ENCODE measurements around the gene TPX2. TPM values are rescaled to one million over a fixed set of nuclear protein-coding genes. Genes with fewer than 3 reads are reported as not detected.

The TPX2 gene
- total RNA-seq, 2 experiments from 2014 or later = 112 to 113 TPM

- ChIA-PET CTCF (no interaction called here), POLR2A (no interaction called here)
- ATAC-seq (no peak), DNase-seq (no peak)
- H3K27me3 Mint-ChIP-seq = peaks cover 2% of the 10 kb centered on the region
- H3K36me3 Mint-ChIP-seq (ENCODE audit: low read depth) = no peaks in the 10 kb centered on the region
- H3K4me1 Mint-ChIP-seq (ENCODE audit: low read depth) = peaks cover 2% of the 10 kb centered on the region
- no peak within 1 kb of the TSS for H3K4me3 Mint-ChIP-seq
- no peak within 1 kb of the TSS for H3K27ac Mint-ChIP-seq
- TF ChIP-seq CTCF (IDR thresholded peaks at IDR 0.05) = no peak
- H3K9me3 Mint-ChIP-seq = no peaks in the 10 kb centered on the region
- intact Hi-C loops (cut with micrococcal nuclease) = no loop called here
Measured at GRCh38 chr20:31819083-31819784, 80.1 kb downstream of the TPX2 start, which contains the start of gene MYLK2. TSS of gene MYLK2 (plus strand) at chr20:31819356. CDS start at chr20:31819581, 225 bp downstream.

GRCh38 chr20:31820228-31820627, 81.1 kb downstream of the TPX2 start:
- H3K4me3 Mint-ChIP-seq = no peak overlapping the region
- no peak for DNase-seq
- no peak overlapping the region for H3K27ac Mint-ChIP-seq
- CTCF ChIA-PET = interaction anchor here (0.6 kb wide), 1 partner anchor 1010 kb away, joined by 4 read pairs; no protein-coding TSS in a partner anchor
- H3K27me3 Mint-ChIP-seq = peaks cover 2% of the 10 kb centered on the region
- intact Hi-C loops (cut with micrococcal nuclease) = no loop called here
- no peak for TF ChIP-seq CTCF (IDR thresholded peaks at IDR 0.05)
- H3K4me1 Mint-ChIP-seq (ENCODE audit: low read depth) = peaks cover 2% of the 10 kb centered on the region
- POLR2A ChIA-PET = no interaction called here
- ATAC-seq = no peak
- no peaks in the 10 kb centered on the region for H3K36me3 Mint-ChIP-seq (ENCODE audit: low read depth)
- H3K9me3 Mint-ChIP-seq = no peaks in the 10 kb centered on the region

GRCh38 chr20:31821427-31821826, 82.3 kb downstream of the TPX2 start:
- Mint-ChIP-seq H3K9me3 (no peaks in the 10 kb centered on the region), H3K27ac (no peak overlapping the region), H3K4me3 (no peak overlapping the region), H3K27me3 (peaks cover 2% of the 10 kb centered on the region), H3K36me3 (ENCODE audit: low read depth) (no peaks in the 10 kb centered on the region), H3K4me1 (ENCODE audit: low read depth) (peaks cover 2% of the 10 kb centered on the region)
- DNase-seq (no peak), ATAC-seq (no peak)
- TF ChIP-seq CTCF (IDR thresholded peaks at IDR 0.05) = no peak
- intact Hi-C loops (cut with micrococcal nuclease) = no loop called here
- ChIA-PET POLR2A (no interaction called here), CTCF (interaction anchor here (1.3 to 3.7 kb wide), 7 partner anchors 12 to 270 kb away, joined by 3 to 51 read pairs (median 32); partner anchors contain the start of gene FOXS1)

GRCh38 chr20:31822421-31823330, 83.6 kb downstream of the TPX2 start:
- peak; percentile 78 for DNase-seq
- Mint-ChIP-seq H3K4me3 (no peak overlapping the region), H3K27ac (no peak overlapping the region), H3K9me3 (no peaks in the 10 kb centered on the region), H3K4me1 (ENCODE audit: low read depth) (peaks cover 2% of the 10 kb centered on the region), H3K27me3 (peaks cover 2% of the 10 kb centered on the region), H3K36me3 (ENCODE audit: low read depth) (no peaks in the 10 kb centered on the region)
- intact Hi-C loops (cut with micrococcal nuclease) = no loop called here
- peak; percentile 92 for ATAC-seq
- CTCF ChIA-PET = interaction anchor here (0.6 to 3.7 kb wide), 45 partner anchors 8 to 386 kb away, joined by 3 to 51 read pairs (median 4); partner anchors contain the start of genes FOXS1, PDRG1 and XKR7
- peak; percentile 99 for TF ChIP-seq CTCF (IDR thresholded peaks at IDR 0.05)
- POLR2A ChIA-PET = interaction anchor here (0.8 to 1.7 kb wide), 2 partner anchors 12 to 209 kb away, joined by 3 to 6 read pairs; no protein-coding TSS in a partner anchor
